Stimulated activated CD8-positive, alpha-beta memory T cell treated with anti-CD3 and anti-CD28 coated beads, Interleukin-15, amount 100 ng/mL, for 1 hour (primary cell): Measurements from ENCODE around the gene UGGT2.
"Not testable (repeated sequence)": the region's sequence is repeated elsewhere in the genome, so short reads cannot be mapped to it uniquely, and the experiment has no call there.

ENCODE experiments used
- DNase-seq: peaks from one replicate; pipeline ENCODE4 v3.0.0-alpha.2; 2020; ENCODE audit warnings: low read depth

The UGGT2 gene

GRCh38 chr13:95896301-95896700, 156.9 kb downstream of the UGGT2 start:
- DNase-seq = no peak

- DNase-seq = no peak
Observed at GRCh38 chr13:95893861-95894260, 159.3 kb downstream of the UGGT2 start.

DNA sequence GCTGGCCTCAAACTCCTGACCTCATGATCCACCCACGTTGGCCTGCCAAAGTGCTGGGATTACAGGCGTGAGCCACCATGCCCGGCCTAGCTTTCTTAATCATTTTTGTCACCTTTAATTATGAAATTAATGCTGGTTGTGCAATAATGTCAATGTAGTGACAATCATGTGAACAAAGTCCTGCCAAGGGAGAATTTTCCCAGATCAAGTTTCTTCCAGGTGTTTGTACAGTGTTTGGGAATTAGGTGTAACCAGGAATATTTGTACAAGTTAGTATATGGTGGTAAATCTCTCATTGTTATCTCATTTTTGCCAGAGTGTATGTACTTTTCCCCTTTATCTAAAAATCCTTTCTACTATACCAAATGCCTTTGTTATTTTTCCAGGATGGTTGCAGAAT, 171.1 kb downstream of the UGGT2 start:
- no peak for DNase-seq

DNA sequence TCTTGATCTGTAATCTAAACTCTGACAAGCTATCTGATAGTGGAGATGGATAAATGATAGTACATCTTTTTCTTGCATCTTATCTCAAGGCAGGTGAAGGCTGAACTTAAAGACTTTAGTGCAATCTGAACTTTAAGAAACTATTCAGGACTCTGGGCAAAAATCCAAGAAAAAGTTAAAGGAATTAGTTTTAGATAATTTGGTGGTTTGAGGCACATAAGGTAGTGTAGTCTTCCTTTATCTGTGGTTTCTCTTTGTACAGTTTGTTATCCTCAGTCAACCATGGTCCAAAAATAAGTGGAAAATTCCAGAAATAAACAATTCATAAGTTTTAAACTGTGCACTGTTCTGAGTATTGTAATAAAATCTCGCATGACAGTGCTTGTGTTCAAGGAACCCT, 172.9 kb downstream of the UGGT2 start:
- DNase-seq = no peak

- DNase-seq = no peak
Observed at GRCh38 chr13:95874286-95874685, 178.9 kb downstream of the UGGT2 start.

DNA sequence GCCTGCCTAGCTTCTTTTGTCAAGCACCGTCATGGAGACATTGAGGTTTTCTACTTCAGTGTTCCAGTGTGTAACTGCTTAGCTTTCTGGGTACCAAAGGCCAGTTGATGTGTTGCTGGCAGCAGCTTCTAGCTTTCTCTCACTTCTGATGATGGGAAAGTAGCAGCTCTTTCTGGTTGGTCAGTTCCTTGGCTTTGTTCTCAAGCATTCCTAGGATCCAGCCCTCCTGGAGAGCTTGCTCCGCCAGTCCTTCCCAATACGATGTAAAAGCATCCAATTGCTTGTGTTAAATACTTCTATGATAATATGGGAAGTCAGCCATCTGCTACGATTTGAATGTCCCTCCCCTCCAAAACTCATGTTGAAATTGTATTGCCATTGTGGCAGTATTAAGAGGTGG, 182.8 kb downstream of the UGGT2 start:
- no peak for DNase-seq

- no peak for DNase-seq
Observed at GRCh38 chr13:95865080-95865615, 188.1 kb downstream of the UGGT2 start.

GRCh38 chr13:95862408-95862807, 190.8 kb downstream of the UGGT2 start:
- no peak for DNase-seq

DNA sequence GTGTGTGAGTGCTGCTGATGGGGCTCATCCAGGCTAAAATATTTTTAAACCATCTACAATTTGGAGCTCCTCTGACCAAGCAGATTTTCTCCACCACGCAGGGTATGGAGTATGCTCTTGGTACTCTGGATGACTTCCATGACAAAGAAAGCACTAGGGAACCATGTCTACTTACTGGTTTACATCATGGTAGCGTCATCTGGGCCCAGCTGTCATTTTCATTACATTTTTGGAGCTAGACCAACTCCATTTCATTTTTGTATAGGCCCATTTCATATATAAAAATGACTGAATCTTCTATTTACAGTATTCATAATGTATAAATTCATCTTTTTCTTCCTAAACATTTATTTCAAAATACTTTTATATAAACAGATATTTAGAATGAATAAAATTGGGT, 191.9 kb downstream of the UGGT2 start:
- DNase-seq = no peak

GRCh38 chr13:95858286-95859075, 194.7 kb downstream of the UGGT2 start:
- no peak for DNase-seq

DNA sequence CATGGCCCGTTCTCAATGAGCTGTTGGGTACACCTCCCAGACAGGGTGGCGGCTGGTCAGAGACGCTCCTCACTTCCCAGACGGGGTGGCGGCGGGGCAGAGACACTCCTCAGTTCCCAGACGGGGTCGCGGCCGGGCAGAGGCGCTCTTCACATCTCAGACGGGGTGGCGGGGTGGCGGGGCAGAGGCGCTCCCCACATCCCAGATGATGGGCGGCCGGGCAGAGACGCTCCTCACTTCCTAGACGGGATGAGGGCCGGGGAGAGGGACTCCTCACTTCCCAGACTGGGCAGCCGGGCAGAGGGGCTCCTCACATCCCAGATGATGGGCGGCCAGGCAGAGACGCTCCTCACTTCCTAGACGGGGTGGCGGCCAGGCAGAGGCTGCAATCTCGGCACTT, 207.5 kb downstream of the UGGT2 start:
- DNase-seq = not testable (repeated sequence)

DNA sequence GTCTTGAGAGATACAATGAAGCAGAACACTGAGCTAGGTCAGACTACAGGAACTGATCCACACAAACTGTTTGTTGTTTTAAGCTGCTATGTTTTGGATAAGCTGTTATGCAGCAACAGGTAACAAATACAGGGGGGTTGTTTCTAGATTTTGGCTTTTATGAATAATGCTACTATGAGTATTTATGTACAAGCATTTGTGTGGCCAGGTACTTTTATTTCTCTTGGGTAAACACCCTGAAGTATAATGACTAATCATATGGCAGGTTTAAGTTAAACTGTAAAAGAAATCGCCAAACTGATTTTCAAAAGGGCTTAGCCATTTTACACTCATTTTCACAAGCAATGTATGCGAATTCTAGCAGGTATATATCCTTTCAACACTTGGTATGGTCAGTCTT, 210.3 kb downstream of the UGGT2 start:
- DNase-seq = no peak

DNA sequence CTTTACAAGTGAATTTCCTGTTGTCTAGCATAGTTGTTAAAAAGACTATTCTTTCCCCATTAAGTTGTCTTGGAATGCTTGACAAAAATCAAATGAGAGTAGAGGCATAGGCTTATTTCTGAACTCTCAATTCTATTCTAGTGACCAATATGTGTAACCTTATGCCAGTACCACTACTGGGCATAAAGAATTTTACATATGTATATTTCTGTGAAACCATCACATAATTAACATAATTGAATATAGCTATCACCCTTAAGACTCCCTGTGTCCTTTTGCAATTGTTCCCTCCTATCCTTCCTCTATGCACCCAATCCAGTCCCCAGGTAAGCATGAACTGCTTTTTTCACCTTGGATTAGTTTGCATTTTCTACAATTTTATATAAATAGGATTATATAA, 211.3 kb downstream of the UGGT2 start:
- DNase-seq = no peak

DNA sequence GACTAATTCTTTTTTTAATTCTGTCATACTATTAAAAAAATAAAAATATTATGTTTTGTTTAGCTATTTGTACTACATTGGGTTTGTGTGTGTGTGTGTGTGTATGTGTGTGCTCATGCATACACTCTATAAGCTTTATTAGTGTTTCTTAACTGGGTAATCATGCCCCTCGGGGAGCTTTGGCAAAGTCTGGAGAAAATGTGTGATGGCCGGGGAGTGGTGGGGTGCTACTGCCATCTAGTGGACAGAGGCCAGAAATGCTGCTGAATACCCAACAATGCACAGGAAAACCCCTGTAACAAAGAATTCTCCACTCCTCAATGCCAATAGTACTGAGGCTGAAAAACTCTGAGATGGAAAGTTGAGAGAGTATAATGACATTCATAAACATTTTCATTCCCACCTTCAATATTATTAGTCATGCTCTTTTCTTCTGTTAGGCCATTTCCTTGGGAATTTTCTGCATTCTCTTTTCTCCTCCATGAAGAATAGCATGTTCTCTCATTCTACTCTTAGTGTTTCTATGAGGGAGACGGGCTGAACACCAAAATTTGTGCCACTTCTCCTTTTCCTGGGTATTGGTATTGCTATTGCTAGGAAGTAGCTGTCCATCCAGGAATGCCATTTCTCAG, 219.0 kb downstream of the UGGT2 start:
- peak; percentile 39 for DNase-seq

DNA sequence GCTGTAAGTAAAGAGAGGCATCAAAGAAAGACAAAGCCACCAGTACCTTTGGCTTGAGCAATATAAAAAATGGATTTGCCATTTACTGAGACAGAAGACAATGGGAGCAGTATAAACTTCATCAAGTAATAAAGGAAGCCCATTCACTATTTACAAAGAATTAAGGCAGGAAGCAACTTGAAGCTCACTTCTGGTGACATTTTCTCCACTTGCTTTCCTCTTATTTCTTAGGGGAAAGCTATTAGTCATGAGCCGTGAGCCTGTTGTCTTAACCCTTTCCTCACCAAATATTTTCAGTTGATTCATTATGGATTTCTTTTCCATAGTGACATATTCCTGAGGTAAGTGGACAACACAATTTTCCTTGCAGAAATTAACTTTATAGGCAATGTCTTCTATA, 219.5 kb downstream of the UGGT2 start:
- no peak for DNase-seq

- no peak for DNase-seq
Observed at GRCh38 chr13:95833126-95833525, 220.1 kb downstream of the UGGT2 start.

DNA sequence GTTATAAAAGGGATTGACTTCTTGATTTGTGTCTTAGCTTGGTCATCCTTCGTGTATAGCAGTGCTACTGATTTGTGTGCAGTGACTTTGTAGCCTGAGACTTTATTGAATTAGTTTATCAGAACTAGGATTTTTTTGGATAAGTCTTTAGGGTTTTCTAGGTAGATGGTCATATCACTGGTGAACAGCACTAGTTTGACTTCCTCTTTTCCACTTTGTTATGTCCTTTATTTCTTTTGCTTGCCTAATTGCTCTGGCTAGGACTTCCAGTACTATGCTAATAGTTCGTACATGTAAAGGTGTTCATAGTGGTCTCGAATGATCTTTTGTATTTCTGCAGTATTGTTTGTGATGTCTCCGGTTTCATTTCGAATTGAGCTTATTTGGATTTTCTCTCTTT, 230.9 kb downstream of the UGGT2 start:
- no peak for DNase-seq

DNA sequence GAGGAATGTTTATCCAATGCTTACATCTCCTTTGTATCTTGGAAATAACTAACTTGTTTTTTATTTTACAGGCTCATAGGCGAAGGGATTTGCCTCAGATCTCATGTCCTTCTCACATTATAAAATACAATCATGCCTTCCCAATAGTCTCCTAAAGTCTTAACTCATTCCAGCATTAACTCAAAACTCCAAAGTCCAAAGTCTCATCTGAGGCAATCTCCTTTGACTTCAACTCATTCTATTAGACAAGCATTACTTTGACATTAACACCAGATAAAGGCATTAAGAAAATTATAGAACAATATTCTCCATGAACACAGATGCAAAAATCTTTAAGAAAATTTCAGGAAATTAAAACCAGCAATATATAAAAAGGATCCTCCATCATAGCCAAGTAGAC, 238.7 kb downstream of the UGGT2 start:
- no peak for DNase-seq

GRCh38 chr13:95813139-95813538, 240.1 kb downstream of the UGGT2 start:
- no peak for DNase-seq

DNA sequence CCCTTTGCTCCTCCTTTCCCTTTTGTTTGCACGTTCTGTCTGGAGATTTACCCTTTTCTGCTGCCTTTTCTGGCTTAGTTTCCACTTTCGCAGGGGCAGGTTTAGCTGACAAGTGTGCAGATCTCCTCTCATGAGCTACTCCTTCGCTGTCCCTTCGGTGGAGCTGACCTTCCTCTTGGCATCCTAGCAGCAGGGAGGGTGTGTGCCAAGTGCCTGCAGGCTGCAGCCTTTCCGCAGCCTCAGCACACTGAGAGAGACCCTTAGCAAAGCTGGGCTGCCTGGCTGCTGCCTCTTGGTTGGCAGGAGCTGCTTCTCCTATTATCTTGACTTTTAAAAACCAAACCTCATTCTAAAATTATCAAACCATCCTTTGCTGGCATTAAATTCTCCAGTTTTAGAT, 243.8 kb downstream of the UGGT2 start:
- DNase-seq = no peak

- no peak for DNase-seq
Observed at GRCh38 chr13:95805921-95806320, 247.3 kb downstream of the UGGT2 start.

GRCh38 chr13:95801825-95802224, 251.4 kb downstream of the UGGT2 start:
- DNase-seq = no peak

DNA sequence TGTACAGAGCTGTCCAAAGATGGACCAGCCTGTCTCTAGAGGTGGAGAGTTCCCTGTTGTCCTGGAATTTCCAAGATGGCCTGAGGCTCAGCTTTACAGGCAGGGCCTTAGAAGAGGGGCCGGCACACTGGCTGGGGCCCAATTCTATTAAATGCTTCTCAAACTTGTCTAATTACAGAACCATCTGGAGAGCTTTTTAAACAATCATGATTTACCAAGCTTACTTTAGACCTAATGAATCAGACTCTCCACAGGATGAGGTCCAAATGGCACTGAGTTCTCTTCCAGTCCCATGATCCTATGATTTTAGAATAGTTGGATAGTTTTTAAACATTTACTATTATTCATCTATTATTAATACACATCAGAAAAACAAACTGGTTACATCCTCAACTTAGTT, 252.8 kb downstream of the UGGT2 start:
- no peak for DNase-seq

DNA sequence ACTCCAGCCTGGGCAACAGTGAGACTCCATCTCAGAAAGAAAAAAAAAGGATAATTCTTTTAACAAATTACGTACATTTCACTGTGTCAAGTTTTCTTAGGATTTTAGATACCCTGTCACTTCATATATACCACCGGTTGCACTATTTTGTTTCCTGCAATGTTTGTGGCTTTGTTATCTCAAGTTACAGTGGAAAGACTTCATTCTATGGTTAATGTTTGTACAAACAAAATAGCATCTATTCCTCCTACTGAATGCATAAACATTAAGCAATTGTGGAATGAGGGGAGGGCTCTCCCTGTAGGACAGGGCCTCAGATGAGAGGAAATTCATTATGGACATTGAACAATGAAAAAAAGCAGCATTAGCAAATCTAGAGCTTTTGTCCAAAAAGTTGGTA, 256.2 kb downstream of the UGGT2 start:
- no peak for DNase-seq
